OCI-M2 (cell line): ENCODE measurements around the gene ZNF205.

Source experiments
- DNase-seq: peaks from one replicate; lab custom pipeline; 2025; ENCODE audit not compliant: unreplicated experiment; lab: John Stamatoyannopoulos, UW

ZNF205 gene

DNA sequence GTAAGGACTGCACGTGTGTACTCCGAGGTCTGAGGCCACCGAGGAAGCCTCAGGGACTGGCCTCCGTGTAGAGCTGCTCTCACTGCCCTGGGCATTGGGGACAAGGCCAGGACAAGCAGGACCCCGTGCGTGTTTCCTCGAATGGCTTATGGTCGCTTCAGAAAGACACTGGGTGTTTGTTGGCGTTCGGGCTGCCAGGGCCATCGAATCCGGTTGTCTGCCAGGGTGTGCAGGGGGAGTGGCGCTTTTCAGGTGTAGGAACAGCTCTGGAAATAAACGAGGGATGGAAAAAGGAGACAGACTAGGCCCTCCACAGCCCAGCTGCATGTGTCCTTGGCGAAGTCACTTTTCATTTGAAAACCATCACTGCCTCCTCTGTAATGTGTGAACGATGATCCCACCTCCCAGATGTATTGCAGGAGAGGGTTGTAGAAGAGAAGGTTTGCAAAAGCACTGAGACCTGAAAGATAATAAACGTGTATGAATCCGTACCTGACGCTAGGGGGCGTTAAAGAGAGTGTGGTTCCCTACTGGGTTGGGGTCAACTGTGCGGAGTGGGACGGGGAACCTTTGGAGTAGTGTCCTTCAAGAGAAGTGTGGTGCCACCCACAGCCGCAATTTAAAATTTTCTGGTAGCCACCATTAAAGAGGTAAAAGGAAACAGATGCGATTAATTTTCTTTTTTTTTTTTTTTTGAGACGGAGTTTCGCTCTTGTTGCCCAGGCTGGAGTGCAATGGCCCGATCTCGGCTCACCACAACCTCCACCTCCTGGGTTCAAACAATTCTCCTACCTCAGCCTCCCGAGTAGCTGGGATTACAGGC lies 11.2 kb upstream of the ZNF205 start:
- DNase-seq: no peak

DNA sequence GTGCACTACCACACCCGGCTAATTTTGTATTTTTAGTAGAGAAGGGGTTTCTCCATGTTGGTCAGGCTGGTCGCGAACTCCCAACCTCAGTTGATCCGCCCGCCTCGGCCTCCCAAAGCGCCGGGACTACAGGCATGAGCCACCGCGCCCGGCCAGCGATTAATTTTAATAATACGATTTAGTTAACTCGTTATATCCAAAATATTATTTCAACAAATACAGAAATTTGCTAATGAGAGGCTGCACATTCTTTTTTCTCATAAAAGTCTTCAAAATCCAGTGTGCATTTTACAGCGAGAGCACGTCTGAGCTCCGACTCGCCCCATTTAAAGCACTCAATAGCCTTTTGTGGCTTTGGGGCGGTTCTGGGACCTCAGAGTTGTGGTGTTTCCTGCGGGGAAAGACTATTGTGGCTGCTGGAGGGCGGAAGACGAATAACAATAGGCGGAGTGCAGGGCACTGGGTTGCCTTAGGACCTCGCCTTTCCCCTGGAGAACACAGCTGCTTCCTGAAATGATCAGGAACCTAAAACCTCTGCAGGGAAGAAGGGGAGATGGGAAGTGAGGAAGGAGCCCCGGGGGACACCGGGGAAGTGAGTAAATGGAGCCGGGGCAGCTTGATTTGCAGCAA lies 10.4 kb upstream of the ZNF205 start:
- no peak for DNase-seq

DNA sequence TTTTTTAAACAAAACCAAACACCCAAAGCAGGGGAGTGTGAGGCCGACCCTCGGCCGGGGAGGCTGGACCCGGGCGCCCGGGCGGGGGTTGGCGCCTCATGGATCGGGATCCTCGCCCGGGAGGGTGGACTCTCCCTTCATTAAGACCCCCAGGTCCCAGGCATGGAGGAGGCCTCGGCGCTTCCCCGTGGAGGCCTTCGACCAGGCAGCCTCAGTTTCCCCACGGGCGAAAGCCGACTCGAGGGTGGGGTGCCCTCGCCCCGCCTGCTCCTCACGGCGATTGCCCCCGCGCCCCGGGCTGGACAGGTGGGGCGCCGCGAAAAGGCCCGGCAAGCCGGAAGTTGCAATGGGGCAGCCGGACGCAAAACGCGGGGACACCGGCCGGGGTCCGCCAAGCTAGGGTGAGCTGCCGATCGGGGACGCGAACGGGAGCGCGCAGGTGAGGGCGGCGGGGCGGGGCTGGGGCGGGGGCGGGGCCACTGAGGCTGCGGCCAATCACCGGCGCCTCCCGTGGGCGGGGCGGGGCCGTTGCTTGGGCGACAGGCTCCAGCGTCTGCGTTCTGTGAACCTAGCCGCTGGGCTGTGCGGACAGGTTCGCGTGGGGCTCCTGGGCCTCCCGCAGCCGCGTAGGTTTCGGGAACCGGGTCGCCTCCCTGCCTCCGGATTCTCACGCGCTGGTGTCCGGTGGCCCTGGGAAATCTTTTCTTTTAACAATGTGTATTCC lies 6.0 kb upstream of the ZNF205 start:
- DNase-seq: peak; percentile 28

DNA sequence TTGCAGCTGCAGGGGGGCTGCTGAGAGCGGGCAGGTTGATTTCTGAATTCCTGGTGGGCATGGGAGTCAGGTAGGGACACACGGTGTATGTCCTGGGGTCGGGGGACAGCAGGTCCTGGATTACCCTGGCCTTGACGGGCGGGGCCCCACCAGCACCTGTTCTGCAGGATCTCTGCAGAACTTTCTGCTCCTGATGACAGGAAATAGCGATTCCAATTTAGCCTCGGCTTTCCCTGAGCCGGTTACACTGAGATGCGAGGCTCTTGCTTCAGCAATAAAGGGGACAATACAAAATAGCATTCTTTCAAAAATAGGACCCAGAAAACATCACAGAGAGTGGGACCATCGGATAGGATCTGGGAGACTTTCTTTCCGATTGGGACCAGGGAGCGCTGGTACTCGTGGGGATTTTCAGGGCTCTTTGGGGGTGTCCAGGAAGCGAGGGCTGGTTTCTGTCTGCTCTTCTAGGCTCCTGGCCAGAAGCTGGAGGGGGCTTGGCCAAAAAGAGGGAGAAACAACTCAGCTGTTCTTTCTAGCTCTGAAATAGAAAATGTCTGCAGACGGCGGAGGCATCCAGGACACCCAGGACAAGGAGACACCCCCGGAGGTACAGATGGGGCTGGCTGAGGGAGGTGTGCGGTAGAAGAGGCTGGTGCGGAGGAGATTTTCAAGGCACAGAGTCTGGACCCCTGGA lies 642 bp downstream of the ZNF205 start:
- no peak for DNase-seq

DNA sequence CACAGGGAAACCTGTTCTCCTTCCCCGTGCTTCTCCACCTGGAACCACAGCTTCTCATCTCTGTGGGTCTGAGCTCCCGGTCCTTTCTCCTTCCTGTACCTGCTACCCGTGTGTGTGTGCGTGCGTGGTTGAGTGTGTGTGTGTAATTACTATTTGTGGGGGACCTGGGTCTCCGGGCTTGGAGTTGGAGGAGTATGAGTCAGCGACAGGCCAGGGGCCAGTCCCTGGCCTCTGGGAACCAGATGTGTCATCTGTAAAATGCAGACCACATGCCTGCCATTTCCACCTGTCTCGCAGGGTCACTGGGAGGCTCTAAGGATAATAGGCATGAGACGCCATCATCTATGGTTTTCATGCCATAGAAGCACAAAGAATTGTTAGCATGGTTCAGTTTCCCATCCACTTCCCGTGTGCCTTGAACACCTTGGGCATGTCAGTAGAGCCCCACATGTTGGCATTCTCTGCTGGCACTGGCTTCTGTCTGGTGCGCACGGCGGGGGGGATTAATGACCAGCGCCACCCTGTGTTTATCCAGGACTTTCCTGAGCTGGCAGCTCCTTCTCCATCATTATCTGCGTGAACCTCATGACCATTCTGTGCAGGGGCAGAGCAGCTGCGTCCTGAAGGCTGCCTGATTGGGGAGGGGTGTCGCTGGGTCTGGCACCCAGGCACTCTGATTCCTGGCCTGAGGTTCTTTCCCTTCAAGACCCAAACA lies 1.5 kb downstream of the ZNF205 start:
- no peak for DNase-seq

DNA sequence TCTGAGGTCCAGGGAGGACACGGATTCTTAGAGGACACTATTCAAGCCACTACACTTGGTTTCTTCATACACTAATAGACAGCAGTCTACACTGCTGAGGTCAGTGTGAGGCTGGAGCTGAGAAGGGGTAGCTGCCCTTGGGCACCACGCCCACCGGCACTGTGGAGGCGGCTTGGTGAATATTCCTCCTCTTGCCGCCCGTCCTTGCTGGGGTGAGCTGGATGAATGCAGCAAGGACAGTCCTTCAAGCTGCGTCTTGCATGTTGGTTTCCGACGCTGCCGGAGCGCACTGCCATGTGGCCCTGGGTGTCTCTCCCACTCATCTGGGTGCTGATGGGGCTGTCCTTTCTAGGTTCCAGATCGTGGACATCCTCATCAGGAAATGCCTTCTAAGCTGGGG lies 2.6 kb downstream of the ZNF205 start:
- no peak for DNase-seq

DNA sequence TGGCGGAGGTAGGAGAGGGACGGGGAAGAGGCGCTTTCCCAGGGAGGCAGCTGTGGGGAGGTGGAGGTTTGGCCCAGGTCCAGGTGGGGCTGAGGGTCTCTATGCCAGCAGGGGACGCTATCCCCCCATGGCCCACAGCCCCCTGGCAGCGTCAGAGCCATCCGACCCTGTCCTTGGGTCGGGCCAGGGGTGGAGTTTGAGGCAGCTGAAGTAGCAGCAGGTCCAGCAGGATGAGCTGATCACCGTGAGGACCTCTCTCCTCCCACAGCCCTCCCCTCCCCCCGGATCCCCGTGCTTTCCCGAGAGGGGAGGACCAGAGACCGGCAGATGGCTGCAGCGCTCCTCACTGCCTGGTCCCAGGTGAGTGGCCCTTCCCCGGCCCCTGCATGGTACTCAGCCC lies 3.2 kb downstream of the ZNF205 start:
- no peak for DNase-seq

DNA sequence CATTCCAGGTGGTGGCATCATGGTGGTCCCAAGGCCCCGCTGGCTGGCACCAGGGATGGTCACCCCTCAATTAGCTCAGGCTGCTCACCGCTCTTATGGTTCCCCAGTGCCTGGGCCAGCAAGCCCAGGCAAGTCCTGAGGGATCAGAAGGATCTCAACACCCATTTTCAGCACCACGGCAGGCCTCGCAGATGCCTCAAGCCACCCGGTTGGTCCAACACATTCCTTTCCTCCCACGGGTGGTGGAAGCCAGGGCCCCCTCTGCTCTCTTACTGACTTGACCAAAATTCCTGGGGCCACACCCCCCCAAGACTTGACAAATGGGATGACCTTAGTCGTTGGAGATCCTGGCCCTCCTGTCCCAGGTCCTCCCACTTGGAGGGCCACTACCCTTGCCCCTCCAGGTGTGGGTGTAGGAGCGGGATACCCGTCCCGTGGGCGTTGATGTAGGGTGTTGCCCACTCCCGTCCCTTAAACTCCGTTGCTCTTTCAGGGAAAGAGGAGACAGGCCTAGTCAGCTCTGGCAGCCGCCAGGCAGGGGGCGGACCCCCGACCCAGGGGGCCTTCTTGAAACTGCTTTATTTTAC lies 5.9 kb downstream of the ZNF205 start:
- no peak for DNase-seq

DNA sequence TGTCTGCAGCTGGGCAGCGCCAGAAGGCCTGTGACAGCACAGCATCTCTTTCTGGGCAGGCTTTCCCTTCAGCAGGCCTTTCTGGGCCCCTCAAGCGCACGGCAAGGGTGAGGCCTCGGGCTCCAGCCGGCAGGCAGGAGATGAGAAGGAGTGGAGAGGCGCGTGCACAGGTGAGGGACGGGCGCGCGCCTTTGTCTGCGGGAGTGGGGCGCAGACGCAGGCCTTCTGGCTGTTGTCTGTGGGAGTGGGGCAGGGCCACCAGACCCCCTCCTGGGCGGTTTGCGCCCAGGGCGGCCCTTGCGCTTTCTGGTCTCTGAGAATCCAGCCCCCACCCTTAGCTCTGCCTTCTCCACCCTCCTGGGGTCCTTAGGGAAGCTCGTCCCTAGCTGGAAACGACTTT lies 6.5 kb downstream of the ZNF205 start:
- DNase-seq: no peak

DNA sequence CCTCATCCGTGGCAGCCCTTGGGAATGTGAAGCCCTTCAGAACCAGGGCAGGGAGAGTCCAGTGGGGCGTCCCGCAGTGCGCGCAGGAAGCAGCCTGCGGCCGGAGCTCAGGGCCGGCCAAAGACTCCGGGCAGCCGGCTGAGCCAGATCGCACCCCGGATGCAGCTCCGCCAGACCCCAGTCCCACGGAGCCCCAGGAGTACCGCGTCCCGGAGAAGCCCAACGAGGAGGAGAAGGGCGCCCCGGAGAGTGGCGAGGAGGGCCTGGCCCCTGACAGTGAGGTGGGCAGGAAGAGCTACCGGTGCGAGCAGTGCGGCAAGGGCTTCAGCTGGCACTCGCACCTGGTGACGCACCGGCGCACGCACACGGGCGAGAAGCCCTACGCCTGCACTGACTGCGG lies 6.9 kb downstream of the ZNF205 start:
- DNase-seq: no peak

DNA sequence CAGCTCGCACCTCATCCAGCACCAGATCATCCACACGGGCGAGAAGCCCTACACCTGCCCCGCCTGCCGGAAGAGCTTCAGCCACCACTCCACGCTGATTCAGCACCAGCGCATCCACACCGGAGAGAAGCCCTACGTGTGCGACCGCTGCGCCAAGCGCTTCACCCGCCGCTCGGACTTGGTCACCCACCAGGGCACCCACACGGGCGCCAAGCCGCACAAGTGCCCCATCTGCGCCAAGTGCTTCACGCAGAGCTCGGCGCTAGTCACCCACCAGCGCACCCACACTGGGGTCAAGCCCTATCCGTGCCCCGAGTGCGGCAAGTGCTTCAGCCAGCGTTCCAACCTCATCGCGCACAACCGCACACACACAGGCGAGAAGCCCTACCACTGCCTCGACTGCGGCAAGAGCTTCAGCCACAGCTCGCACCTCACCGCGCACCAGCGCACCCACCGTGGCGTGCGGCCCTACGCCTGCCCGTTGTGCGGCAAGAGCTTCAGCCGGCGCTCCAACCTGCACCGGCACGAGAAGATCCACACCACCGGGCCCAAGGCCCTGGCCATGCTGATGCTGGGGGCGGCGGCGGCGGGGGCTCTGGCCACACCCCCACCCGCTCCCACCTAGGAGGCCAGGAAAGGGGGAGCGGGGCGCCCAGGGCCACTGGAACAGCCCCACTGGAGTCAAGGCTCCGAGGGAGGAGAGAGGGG lies 7.5 kb downstream of the ZNF205 start:
- no peak for DNase-seq

DNA sequence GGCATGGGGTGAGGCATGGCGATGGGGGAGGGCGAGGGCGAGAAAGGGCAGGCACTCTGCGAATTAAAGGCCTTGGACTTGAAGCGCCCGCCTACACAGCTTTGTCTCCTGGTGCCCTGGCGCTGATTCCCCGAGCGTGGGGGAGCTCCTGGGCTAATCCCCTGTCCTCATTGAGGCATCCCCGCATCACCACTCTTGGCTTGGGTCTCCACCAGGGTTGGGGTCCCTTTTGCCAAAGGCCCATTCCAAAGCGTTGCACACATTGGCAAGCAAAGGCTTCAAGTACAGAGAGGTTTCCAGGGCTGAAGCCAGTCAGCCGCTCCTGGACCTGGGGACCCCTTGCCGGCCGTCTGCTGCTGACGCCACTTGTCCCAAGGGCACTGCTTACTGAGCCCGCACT lies 8.0 kb downstream of the ZNF205 start:
- DNase-seq: no peak

DNA sequence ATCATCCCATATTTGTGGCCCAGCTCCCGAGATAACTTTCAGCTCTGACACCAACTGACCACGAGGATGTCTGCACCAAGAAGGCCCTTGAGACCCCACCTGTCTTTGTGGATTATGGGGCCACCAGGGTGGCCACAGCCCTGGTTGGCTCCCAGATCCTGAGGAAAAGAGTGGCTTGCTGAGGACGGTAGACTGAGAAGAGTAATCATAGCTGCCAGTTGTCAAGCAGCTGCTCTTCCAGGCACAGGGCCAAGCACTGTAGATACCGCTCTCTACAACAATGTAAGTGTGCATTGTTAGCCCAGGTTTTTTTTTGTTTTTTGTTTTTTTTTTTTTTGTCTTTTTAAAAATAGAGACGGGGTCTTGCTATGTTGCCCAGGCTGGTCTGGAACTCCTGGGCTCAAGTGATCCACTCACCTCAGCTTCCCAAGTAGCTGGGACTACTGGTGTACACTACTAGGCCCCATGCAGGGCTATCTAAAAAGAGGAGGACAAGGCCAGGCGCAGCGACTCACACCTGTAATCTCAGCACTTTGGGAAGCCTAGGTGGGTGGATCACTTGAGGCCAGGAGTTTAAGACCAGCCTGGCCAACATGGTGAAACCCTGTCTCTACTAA lies 9.6 kb downstream of the ZNF205 start:
- no peak for DNase-seq

DNA sequence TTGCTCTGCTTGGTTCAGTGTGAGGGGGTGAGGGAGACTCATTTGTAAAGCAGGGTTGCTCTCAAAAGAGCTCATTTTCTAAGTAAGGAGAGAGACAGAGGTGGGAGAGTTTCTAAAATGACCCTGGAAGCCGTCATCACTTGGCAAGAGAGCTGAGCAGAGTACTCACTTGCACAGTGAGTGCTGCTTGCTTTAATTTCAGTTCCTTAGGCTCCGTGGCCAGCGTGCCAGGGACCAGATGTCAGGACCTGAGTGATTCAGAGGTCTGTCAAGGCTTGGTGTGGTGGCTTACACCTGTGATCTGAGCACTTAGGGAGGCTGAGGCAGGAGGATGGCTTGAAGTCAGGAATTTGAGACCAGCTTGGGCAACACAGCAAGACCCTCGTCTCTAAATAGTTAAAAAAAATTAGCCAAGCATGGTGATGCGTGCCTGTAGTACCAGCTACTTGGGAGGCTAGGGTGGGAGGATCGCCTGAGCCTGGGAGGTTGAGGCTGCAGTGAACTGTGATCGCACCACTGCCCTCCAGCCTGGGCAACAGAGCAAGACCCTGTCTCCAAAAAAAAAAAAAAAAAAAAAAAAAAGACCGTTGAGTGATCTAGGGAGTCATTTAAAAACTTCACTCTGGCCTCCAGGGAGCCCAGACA lies 10.7 kb downstream of the ZNF205 start:
- no peak for DNase-seq

DNA sequence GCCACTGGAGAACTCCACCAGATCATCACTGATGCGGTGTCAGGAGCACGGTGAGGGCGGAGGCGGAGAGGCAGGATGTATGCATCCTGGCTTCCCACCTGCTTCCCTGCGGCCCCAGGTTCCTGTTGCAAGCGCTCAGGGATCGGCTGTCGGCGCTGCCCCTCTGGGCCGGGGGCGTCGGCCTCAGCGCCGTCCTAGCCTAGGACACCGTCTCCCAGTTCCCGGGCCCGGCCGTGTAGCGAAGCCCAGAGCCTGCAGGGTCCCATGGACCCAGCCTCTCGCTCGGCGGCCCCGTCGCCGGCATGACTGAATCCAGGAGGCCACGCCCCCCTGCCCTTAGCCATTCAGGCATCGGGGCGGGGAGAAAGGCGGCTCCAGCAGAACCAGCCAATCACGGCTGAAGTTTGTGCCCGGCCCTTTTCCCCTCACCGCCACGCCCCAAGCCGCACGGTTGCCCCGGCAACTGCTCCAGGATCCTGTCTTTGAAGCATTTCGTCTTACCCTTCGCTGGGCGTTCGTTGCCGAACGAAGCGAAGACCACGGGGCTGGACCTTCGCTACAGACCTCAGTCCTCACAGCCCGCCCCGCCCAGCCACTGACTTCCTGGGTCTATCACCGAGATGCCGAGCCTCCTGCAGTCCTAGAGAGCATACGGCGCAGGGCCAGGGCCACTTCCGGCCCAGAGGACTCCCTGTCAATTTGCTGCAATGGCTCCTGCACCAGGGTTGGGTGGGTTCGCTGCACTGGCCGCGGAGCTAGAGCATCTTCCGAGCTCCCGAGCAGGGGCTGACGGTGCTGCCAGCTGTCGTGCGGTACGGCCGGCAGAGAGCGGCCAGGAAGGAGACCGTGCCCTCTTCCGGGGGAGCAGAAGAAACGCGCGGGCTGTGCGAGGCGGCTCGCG lies 11.8 kb downstream of the ZNF205 start:
- DNase-seq: peak; percentile 81

DNA sequence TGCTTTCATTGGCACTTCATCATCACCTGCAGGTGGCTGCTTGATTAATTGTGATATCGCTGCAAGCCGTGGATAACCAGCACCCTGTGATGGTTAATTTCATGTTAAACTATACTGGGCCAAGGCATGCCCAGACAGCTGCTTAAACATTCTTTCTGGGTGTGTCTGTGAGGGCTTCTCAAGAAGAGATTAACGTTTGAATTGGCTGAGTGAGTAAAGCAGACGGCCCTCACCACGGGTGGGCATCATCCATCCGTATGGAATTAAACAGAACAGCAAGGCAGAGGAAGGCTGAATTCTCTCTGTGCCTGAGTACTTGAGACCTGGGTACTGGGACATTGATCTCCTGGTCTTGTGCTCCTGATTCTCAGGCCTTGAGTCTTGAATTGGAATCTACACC lies 15.4 kb downstream of the ZNF205 start:
- DNase-seq: no peak

DNA sequence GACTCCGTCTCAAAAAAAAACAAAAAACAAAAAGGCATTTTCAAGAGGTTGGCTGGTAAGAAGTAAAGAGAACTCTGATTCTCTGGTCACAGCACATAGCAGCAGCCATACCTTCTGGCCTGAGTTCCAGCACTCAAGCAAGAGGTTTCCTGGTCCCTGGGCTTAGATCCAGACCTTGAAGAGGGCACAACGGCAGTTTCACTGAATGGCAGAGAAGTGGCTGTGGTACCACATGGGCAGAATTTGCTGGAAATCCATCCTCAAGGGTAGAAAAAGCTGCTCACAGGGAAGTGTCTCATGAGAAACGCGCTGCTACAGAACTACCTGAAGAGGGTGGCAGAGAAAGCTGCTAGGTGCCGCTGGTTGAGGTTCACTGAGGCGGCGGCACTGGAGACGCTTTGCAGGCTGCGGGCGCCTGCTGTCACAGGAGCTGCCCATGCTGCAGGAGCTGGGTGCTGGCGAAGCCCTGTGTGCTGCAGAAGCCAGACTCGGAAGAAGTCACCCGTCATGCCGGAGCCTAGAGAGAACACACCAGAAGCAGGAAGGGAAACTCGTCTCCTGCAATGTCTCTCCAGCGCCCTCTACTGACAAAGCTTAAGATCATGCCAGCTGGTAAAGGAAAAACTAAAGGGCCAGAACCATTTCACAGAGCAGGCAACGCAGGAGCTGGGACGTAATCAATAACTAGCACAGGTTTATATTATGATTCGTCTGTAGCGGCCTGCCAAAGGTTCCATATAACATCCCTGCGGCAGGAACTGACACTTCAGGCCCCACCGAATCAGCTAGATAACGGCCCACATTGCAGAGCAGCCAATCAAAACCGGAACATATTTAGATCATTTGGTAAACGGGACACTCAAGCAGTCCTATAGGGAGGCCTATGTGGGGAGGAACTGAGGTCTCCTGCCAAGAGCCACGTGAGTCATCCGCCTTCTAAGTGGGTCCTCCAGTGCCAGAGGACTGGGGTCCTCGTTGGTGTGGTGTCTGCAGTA lies 17.0 kb downstream of the ZNF205 start:
- peak; percentile 70 for DNase-seq
